Spleen (tissue), 7 donors: ENCODE data around the gene NBL1.

Experiments used
- POLR2A ChIP-seq, 3 donors: fragments of 450-650 bp; IDR thresholded peaks; one replicate each; pipeline ENCODE4 v1.5.1; 2017; ENCODE audit warnings: antibody characterized with exemption in 3 of 3, mild to moderate bottlenecking in 1 of 3
- POLR2AphosphoS5 ChIP-seq, 3 donors: sonication (generic); formaldehyde crosslinking; IDR thresholded peaks; one replicate each; pipeline ENCODE4 v1.5.1; 2017; ENCODE audit warnings: antibody characterized with exemption in 3 of 3
- TF ChIP-seq, protein P1 (sequence below), 11 experiments: fragments of 200-600 bp in 7 of 11; fragments of 450-650 bp in 4 of 11; sonication (generic) in 4 of 11; IDR thresholded peaks in 8 of 11; conservative IDR thresholded peaks in 3 of 11; 1 replicate in 7 of 11; 2 replicates in 4 of 11; pipeline versions ENCODE4 v1.4.0 to v1.8.0; 2016 to 2021; ENCODE audit warnings: antibody characterized with exemption in 11 of 11, inconsistent platforms in 4 of 11, mild to moderate bottlenecking in 1 of 11
- donor health status: DM: no; HTN: no; CAD: no; lungs with moderate emphysema.
- donor health status: DM: no; HTN: no; CAD: no.
- donor health status: DM: no; HTN: no; CAD: no.

GRCh38 chr1:19612530-19612929, 31.6 kb upstream of the NBL1 start:
- TF ChIP-seq POLR2A (IDR thresholded peaks at IDR 0.05) = no peak
- TF ChIP-seq, protein P1, sequence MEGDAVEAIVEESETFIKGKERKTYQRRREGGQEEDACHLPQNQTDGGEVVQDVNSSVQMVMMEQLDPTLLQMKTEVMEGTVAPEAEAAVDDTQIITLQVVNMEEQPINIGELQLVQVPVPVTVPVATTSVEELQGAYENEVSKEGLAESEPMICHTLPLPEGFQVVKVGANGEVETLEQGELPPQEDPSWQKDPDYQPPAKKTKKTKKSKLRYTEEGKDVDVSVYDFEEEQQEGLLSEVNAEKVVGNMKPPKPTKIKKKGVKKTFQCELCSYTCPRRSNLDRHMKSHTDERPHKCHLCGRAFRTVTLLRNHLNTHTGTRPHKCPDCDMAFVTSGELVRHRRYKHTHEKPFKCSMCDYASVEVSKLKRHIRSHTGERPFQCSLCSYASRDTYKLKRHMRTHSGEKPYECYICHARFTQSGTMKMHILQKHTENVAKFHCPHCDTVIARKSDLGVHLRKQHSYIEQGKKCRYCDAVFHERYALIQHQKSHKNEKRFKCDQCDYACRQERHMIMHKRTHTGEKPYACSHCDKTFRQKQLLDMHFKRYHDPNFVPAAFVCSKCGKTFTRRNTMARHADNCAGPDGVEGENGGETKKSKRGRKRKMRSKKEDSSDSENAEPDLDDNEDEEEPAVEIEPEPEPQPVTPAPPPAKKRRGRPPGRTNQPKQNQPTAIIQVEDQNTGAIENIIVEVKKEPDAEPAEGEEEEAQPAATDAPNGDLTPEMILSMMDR (IDR thresholded peaks at IDR 0.05 in 8 of 11, conservative IDR thresholded peaks at IDR 0.05 in 3 of 11) = no peak
- TF ChIP-seq POLR2AphosphoS5 (IDR thresholded peaks at IDR 0.05) = no peak
